ENCODE results near the gene NAXD. TPM values are rescaled to one million over a fixed set of nuclear protein-coding genes. Genes with fewer than 3 reads are reported as not detected.

The NAXD gene
- total RNA-seq, 6 donors from 2014 or later = 19.6 to 38.8 (median 29.4) TPM

- DNase-seq = no peak
- ATAC-seq (ENCODE audit: low FRiP score in 2 of 2) = no peak
- Histone ChIP-seq H3K27ac (no peak overlapping the region), H3K27me3 (no peaks in the 10 kb centered on the region), H3K9me3 (no peaks in the 10 kb centered on the region), H3K4me1 (no peaks in the 10 kb centered on the region), H3K36me3 (peaks cover 7 to 69% (median 59%) of the 10 kb centered on the region in 4 donors), H3K4me3 (no peak overlapping the region)
- WGBS, 2 donors = 94 to 96% methylated on average over 9 to 19 of the region's 19 CpGs
- TF ChIP-seq POLR2A (IDR thresholded peaks at IDR 0.05) (no peak), EP300 (IDR thresholded peaks at IDR 0.05) (no peak)
These were observed 19.2 kb downstream of the NAXD start for GRCh38 chr13:110634558-110634957.

- WGBS, 2 donors = 91 to 97% methylated on average over 11 to 19 of the region's 19 CpGs
- H3K27ac ChIP-seq = no peak overlapping the region
- no peaks in the 10 kb centered on the region for H3K4me1 ChIP-seq
- DNase-seq (no peak), ATAC-seq (ENCODE audit: low FRiP score in 2 of 2) (no peak)
- peaks cover 7 to 79% (median 61%) of the 10 kb centered on the region in 4 donors for H3K36me3 ChIP-seq
- TF ChIP-seq POLR2AphosphoS5 (IDR thresholded peaks at IDR 0.05) (no peak), CTCF (IDR thresholded peaks at IDR 0.05) (no peak), EP300 (IDR thresholded peaks at IDR 0.05) (no peak), POLR2A (IDR thresholded peaks at IDR 0.05) (no peak)
- no peaks in the 10 kb centered on the region for H3K27me3 ChIP-seq
- H3K4me3 ChIP-seq = no peak overlapping the region
- no peaks in the 10 kb centered on the region for H3K9me3 ChIP-seq
These were observed 20.2 kb downstream of the NAXD start for GRCh38 chr13:110635405-110636002.

GRCh38 chr13:110636053-110636475, 20.7 kb downstream of the NAXD start:
- ATAC-seq (ENCODE audit: low FRiP score in 2 of 2) (no peak), DNase-seq (no peak)
- WGBS, 2 donors = 95% methylated on average over 16 of the region's 16 CpGs
- Histone ChIP-seq H3K36me3 (peaks cover 7 to 81% (median 65%) of the 10 kb centered on the region in 4 donors), H3K4me3 (no peak overlapping the region), H3K27ac (no peak overlapping the region), H3K4me1 (no peaks in the 10 kb centered on the region), H3K27me3 (no peaks in the 10 kb centered on the region), H3K9me3 (no peaks in the 10 kb centered on the region)
- TF ChIP-seq POLR2AphosphoS5 (IDR thresholded peaks at IDR 0.05) = no peak

GRCh38 chr13:110636701-110637201, 21.4 kb downstream of the NAXD start:
- DNase-seq (no peak), ATAC-seq (ENCODE audit: low FRiP score in 2 of 2) (peak; percentile 14 to 20)
- TF ChIP-seq POLR2AphosphoS5 (IDR thresholded peaks at IDR 0.05) = no peak
- no peak for TF ChIP-seq EP300 (IDR thresholded peaks at IDR 0.05)
- no peak for TF ChIP-seq CTCF (IDR thresholded peaks at IDR 0.05)
- no peak for TF ChIP-seq POLR2A (IDR thresholded peaks at IDR 0.05)
- WGBS, 2 donors = 91 to 100% methylated on average over 2 to 14 of the region's 14 CpGs
- H3K27ac ChIP-seq = no peak overlapping the region
- H3K9me3 ChIP-seq = no peaks in the 10 kb centered on the region
- no peaks in the 10 kb centered on the region for H3K27me3 ChIP-seq
- H3K4me3 ChIP-seq = no peak overlapping the region
- H3K36me3 ChIP-seq = peaks cover 7 to 87% (median 70%) of the 10 kb centered on the region in 4 donors
- no peaks in the 10 kb centered on the region for H3K4me1 ChIP-seq

GRCh38 chr13:110637275-110637674, 21.9 kb downstream of the NAXD start:
- no peak overlapping the region for H3K4me3 ChIP-seq
- H3K9me3 ChIP-seq = no peaks in the 10 kb centered on the region
- H3K27ac ChIP-seq = no peak overlapping the region
- H3K27me3 ChIP-seq = no peaks in the 10 kb centered on the region
- H3K4me1 ChIP-seq = no peaks in the 10 kb centered on the region
- H3K36me3 ChIP-seq = peaks cover 11 to 89% (median 76%) of the 10 kb centered on the region in 4 donors
- 91 to 96% methylated on average over 6 of the region's 6 CpGs for WGBS, 2 donors
- DNase-seq = no peak
- no peak for TF ChIP-seq CTCF (IDR thresholded peaks at IDR 0.05)
- TF ChIP-seq POLR2A (IDR thresholded peaks at IDR 0.05) = no peak
- TF ChIP-seq POLR2AphosphoS5 (IDR thresholded peaks at IDR 0.05) = no peak
- TF ChIP-seq EP300 (IDR thresholded peaks at IDR 0.05) = no peak
- ATAC-seq (ENCODE audit: low FRiP score in 2 of 2) = no peak

GRCh38 chr13:110637747-110638146, 22.4 kb downstream of the NAXD start:
- 84 to 91% methylated on average over 6 of the region's 6 CpGs for WGBS, 2 donors
- H3K4me3 ChIP-seq = no peak overlapping the region
- TF ChIP-seq EP300 (IDR thresholded peaks at IDR 0.05) (no peak), CTCF (IDR thresholded peaks at IDR 0.05) (no peak), POLR2A (IDR thresholded peaks at IDR 0.05) (no peak), POLR2AphosphoS5 (IDR thresholded peaks at IDR 0.05) (no peak)
- no peak for DNase-seq
- H3K36me3 ChIP-seq = peaks cover 14 to 89% (median 79%) of the 10 kb centered on the region in 4 donors
- H3K4me1 ChIP-seq = no peaks in the 10 kb centered on the region
- ATAC-seq (ENCODE audit: low FRiP score in 2 of 2) = no peak
- no peak overlapping the region for H3K27ac ChIP-seq
- no peaks in the 10 kb centered on the region for H3K9me3 ChIP-seq
- H3K27me3 ChIP-seq = no peaks in the 10 kb centered on the region

Data from upper lobe of left lung (tissue), 6 donors.